NCI-H2171 (cell line): Measurements from ENCODE around the gene EXD3.

Experiments used
- DNase-seq: peaks from one replicate; lab custom pipeline; 2025; lab: John Stamatoyannopoulos, UW

EXD3 gene

GRCh38 chr9:137432687-137433348 lies 9.9 kb upstream of the EXD3 start:
- DNase-seq: no peak

- DNase-seq: no peak
Measured at GRCh38 chr9:137431416-137431931, 8.5 kb upstream of the EXD3 start.

- no peak for DNase-seq
Measured at GRCh38 chr9:137430723-137431415, 7.9 kb upstream of the EXD3 start.

GRCh38 chr9:137429974-137430722 lies 7.2 kb upstream of the EXD3 start:
- peak; percentile 37 for DNase-seq

GRCh38 chr9:137429546-137429890 lies 6.6 kb upstream of the EXD3 start:
- no peak for DNase-seq

- no peak for DNase-seq
Measured at GRCh38 chr9:137428841-137429545, 6.0 kb upstream of the EXD3 start.

GRCh38 chr9:137428311-137428630 lies 5.3 kb upstream of the EXD3 start:
- DNase-seq: no peak

GRCh38 chr9:137427454-137428310 lies 4.7 kb upstream of the EXD3 start:
- DNase-seq: no peak

- no peak for DNase-seq
Measured at GRCh38 chr9:137426018-137426681, 3.2 kb upstream of the EXD3 start.

GRCh38 chr9:137423514-137424291 lies 741 bp upstream of the EXD3 start:
- no peak for DNase-seq

- no peak for DNase-seq
Measured at GRCh38 chr9:137421838-137422603, 941 bp downstream of the EXD3 start.

- DNase-seq: no peak
Measured at GRCh38 chr9:137417161-137418021, 5.6 kb downstream of the EXD3 start.

GRCh38 chr9:137416563-137417151 lies 6.3 kb downstream of the EXD3 start:
- DNase-seq: no peak

- no peak for DNase-seq
Measured at GRCh38 chr9:137416006-137416562, 6.9 kb downstream of the EXD3 start.

GRCh38 chr9:137415451-137415850 lies 7.5 kb downstream of the EXD3 start:
- no peak for DNase-seq

- no peak for DNase-seq
Measured at GRCh38 chr9:137412431-137412830, 10.5 kb downstream of the EXD3 start.

- DNase-seq: no peak
Measured at GRCh38 chr9:137411645-137412380, 11.1 kb downstream of the EXD3 start.
